Liver (tissue), 2 donors: ENCODE results near the gene TICAM2.

ENCODE experiments used
- JUND ChIP-seq, 2 donors: IDR thresholded peaks; 2 replicates each; pipeline ENCODE4 v1.6.1; 2016; ENCODE audit warnings: antibody characterized with exemption in 2 of 2
- SP1 ChIP-seq: IDR thresholded peaks from 2 replicates; pipeline ENCODE4 v1.6.1; 2018; ENCODE audit warnings: antibody characterized with exemption, mild to moderate bottlenecking
- TAF1 ChIP-seq: conservative IDR thresholded peaks from 2 replicates; pipeline ENCODE4 v1.6.1; 2016; ENCODE audit warnings: antibody characterized with exemption, mild to moderate bottlenecking
- TF ChIP-seq, protein P1 (sequence below): IDR thresholded peaks from 2 replicates; pipeline ENCODE4 v1.6.1; 2016; ENCODE audit warnings: antibody characterized with exemption, mild to moderate bottlenecking
- donor health status: healthy.

GRCh38 chr5:115588640-115589039, 13.6 kb downstream of the TICAM2 start:
- TF ChIP-seq SP1 (no peak), TAF1 (no peak), JUND (IDR thresholded peaks at IDR 0.05) (no peak)
- TF ChIP-seq, protein P1, sequence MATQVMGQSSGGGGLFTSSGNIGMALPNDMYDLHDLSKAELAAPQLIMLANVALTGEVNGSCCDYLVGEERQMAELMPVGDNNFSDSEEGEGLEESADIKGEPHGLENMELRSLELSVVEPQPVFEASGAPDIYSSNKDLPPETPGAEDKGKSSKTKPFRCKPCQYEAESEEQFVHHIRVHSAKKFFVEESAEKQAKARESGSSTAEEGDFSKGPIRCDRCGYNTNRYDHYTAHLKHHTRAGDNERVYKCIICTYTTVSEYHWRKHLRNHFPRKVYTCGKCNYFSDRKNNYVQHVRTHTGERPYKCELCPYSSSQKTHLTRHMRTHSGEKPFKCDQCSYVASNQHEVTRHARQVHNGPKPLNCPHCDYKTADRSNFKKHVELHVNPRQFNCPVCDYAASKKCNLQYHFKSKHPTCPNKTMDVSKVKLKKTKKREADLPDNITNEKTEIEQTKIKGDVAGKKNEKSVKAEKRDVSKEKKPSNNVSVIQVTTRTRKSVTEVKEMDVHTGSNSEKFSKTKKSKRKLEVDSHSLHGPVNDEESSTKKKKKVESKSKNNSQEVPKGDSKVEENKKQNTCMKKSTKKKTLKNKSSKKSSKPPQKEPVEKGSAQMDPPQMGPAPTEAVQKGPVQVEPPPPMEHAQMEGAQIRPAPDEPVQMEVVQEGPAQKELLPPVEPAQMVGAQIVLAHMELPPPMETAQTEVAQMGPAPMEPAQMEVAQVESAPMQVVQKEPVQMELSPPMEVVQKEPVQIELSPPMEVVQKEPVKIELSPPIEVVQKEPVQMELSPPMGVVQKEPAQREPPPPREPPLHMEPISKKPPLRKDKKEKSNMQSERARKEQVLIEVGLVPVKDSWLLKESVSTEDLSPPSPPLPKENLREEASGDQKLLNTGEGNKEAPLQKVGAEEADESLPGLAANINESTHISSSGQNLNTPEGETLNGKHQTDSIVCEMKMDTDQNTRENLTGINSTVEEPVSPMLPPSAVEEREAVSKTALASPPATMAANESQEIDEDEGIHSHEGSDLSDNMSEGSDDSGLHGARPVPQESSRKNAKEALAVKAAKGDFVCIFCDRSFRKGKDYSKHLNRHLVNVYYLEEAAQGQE: no peak
